Activated effector memory CD4-positive, alpha-beta T cell treated with Interleukin-2 at 50 U/mL for 16 hours (primary cell): Measurements from ENCODE around the gene GRAMD1C.

ENCODE experiments used
- DNase-seq: peaks from one replicate; pipeline ENCODE4 v3.0.0-alpha.2; 2020

GRAMD1C gene

GRCh38 chr3:113954091-113954685 lies 115.6 kb downstream of the GRAMD1C start:
- DNase-seq, result no peak

GRCh38 chr3:113963879-113964278 lies 125.3 kb downstream of the GRAMD1C start:
- DNase-seq, result no peak

GRCh38 chr3:113966172-113966571 lies 127.6 kb downstream of the GRAMD1C start:
- DNase-seq, result no peak

GRCh38 chr3:113968986-113969385 lies 130.4 kb downstream of the GRAMD1C start:
- no peak for DNase-seq

GRCh38 chr3:113977822-113978221 lies 139.2 kb downstream of the GRAMD1C start:
- DNase-seq, result no peak

GRCh38 chr3:113979916-113980315 lies 141.3 kb downstream of the GRAMD1C start:
- DNase-seq, result no peak

- no peak for DNase-seq
Observed at GRCh38 chr3:113981803-113982202, 143.2 kb downstream of the GRAMD1C start.

GRCh38 chr3:113983544-113983943 lies 145.0 kb downstream of the GRAMD1C start:
- no peak for DNase-seq

- no peak for DNase-seq
Observed at GRCh38 chr3:113985541-113985940, 147.0 kb downstream of the GRAMD1C start.
